IPS DF 4.7 (cell line): Measurements from ENCODE around the gene VGF.

ENCODE experiments used
- DNase-seq: peaks from one replicate; pipeline ENCODE4 v3.0.0-alpha.2; 2013; ENCODE audit warnings: low spot score; ENCODE audit errors: extremely low read depth

Gene VGF

DNA sequence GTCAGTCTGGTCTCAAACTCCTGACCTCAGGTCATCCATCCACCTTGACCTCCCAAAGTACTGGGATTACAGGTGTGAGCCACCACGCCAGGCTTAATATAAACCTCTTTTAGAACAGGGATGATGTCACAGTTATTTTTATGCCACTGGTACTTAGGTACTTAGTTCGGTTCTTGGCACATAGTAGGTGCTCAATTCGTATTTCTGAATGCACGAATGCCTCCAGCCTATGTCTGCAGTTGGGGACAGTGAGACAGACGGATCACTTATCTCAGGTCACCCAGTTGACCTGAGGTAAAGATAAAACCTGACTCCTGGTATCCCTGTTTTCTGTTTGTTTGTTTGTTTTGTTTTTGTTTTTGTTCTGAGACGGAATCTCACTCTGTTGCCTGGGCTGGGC, 20.8 kb upstream of the VGF start:
- DNase-seq: no peak

- DNase-seq: no peak
These were observed 20.0 kb upstream of the VGF start for GRCh38 chr7:101185258-101185839.

- no peak for DNase-seq
These were observed 14.9 kb upstream of the VGF start, which contains the start of gene NAT16 for GRCh38 chr7:101180130-101180755. NAT16 (minus strand) TSS chr7:101180293; CDS start chr7:101174807, 5,486 bp downstream.

DNA sequence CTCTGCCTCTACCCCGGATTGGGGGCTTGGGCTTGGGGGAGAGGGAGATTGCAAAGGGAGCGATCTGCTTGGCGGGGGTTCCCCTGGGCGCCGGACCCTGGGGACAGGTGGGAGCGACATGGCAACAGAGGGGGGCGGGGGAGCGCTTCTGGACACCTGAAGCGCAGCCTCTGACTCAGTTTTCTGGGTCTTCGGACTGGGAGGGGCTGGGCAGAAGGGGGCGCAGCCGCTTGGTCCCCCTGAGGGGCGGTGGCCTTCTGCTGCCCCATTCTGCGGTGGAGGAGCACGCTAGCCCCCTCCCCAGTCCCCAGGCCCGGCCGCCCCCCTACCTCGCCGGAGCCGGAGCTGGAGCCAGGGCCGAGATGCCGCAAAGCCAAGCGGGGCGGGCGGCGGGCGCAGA, 14.3 kb upstream of the VGF start:
- no peak for DNase-seq

DNA sequence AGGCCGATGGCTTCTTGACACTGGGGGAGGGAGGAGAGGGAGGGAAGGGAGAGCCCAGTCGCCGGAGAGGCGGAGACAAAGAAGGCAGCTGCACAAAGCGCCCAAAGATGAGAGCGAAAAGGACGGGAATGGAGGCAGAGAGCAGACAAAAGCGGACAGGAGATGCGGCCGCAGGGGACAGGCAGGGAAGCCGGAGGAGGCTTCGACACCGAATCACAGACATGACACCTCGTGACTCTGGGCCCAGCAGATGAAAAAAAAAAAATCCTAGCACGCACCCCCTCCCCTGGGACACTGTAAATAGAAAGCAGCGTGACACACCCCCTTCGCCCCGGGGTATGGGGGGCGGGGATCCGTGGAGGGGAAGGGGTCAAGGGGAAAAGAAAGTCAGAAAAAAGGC, 13.7 kb upstream of the VGF start:
- DNase-seq: no peak

DNA sequence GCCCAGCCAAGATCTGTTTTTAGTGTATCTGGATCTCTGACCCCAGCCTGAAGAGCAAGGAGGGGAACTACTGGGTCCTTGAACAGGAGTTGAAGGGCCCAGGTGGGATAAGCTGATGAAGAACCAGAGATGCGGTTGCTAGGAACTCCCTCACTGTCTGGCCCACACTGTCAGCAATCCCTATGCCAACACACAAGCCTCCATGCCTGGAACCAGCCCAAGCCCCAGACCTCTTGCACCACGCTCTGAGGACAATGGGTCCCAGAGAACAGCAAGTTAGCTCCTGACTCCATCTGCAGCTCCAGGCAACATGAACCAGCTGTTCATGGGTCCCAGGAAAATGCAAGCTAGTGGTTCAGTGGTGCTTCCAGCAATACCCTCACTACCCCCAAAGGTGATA, 12.3 kb upstream of the VGF start:
- DNase-seq: no peak

- DNase-seq: no peak
These were observed 10.3 kb upstream of the VGF start for GRCh38 chr7:101175664-101176063.

GRCh38 chr7:101174322-101174854, 9.0 kb upstream of the VGF start:
- no peak for DNase-seq

DNA sequence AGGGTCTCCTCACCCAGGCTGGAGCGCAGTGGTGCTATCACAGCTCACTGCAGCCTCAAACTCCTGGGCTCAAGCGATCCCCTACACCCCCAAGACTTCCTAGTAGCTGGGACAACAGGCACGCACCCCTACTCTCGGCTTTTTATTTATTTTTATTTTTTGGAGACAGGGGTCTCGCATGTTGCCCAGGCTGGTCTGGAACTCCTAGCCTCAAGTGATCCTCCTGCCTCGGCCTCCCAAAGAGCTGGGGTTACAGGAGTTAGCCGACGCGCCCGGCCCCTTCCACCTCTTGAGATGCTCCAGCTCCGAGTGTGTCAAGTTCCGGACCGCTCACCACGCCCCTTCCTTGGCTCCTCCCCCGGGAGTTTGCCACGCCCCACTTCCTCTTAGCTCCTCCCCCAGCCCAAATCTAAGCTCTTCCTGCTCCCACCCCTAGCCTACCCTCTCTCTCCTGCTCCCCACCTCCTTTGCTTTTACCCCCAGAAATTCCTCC, 8.4 kb upstream of the VGF start:
- DNase-seq: no peak

- DNase-seq: no peak
These were observed 7.7 kb upstream of the VGF start for GRCh38 chr7:101172854-101173751.

DNA sequence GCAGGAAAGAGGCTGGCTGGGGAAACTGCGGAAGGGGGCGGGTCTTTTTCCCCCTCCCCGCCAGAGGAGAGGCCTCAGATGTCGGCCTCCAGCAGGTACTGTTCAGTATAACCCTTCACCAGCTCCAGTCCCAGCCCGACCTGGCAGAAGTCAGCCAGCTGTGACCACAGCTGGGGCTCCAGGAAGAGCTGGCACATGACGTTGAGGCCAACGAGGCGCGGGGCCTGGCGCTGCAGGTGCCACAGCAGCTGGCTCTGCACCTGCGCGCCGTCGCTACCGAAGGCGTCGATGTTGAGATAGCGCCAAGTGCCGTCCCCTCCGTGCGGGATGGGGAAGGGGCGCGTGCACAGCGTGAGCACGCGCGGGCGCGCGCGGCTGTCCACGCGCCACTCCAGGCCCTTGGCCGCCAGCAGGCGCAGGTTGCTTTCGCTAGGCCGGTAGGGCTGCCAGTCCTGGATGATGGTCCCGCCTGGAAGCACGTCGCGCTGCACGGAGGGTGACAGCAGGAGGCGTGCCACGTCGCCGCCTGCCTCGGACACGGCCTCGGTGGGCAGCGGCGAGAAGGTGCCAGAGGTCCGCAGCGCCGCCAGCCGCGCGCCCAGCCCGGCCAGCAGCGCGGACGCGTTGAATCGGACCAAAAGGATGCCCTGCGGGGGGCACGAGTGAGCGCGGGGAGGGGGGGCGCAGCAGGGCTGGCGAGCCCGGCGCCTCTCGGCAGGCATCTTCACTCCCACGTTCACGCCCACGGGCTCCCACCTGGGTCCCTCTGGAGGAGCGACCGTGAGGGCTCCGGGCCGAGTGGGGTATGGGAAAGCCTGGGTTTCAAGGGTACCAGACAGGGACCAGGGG, 6.9 kb upstream of the VGF start:
- DNase-seq: no peak

- DNase-seq: no peak
These were observed 6.1 kb upstream of the VGF start for GRCh38 chr7:101171442-101171837.

DNA sequence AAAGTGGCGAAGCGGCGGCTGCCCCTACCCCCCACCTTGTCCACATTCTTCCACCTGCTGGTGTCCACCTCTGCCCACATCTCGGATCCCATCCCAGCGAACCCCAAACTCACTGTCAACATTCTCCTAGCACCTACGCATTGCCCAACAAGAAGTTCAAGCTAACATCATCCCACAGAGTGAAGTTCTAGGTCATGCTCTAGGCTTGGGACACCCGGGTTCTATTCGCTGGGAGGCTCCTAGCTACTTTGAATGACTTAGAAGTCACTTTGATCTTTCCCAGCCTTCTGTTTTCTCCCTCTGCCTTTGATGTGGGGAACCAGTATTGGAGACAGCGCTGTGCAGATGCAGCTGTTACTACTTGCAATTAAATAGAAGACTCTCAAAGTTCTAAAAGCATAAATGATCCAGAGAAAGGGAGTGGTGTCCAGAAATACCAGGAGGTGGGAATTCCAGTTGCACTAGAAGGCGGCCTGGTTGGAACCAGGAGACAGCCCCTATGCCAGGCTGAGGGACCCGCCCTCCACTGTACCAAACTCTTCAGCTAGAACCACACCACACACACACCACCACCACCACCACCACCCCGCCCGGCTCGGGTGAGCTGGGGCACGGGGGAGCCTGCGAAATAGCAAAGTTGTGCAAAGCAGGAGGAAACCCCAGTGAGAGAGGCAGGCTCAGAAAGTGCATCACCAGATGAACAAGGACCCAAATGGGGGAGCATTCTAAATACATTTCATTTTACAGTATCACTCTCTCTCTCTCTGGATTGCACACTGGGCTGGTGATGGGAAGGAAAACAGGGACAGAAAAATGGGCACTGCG, 5.5 kb upstream of the VGF start:
- no peak for DNase-seq

DNA sequence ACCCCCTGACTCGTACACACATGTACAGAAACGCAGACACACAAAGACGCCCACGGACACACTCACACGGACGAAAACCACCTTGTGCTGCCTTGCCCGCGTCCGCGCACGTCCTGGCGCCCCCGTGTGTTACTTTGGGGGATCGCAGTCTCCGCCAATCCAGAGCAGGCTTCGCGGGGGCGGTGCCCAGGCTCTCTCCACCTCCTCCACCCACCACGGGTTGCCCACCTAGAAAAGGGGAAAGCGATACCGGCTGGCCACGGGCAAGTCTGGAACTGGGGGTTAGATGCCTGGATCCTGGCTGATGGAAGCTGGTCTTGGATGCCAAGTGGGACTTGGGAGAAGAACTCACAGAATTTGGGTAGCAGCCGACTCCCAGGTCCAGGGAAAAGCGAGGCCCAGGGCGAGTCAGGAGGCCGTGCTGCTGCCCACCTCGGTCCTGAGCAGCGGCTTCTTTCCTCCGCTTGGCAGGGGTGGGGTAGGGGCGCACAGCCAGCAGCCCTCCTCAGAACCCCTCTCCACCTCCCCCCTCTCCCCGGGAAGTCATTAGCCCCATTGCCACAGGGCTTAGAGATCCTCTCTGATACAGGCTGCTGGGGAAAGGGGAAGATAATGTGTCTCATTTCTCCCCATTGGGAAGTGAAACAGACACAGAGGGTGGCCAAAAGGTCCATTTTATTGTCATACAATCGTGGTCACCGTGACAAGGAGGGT, 4.6 kb upstream of the VGF start:
- no peak for DNase-seq

- no peak for DNase-seq
These were observed 3.9 kb upstream of the VGF start for GRCh38 chr7:101169110-101169837.

GRCh38 chr7:101168412-101169049, 3.2 kb upstream of the VGF start:
- DNase-seq: no peak

GRCh38 chr7:101167645-101168411, 2.5 kb upstream of the VGF start:
- DNase-seq: no peak
